HG03457 (cell line): ENCODE results near the gene STT3B.
"Not testable (repeated sequence)": the region's sequence is repeated elsewhere in the genome, so short reads cannot be mapped to it uniquely, and the experiment has no call there.

Experiments used
- ATAC-seq: cut with Tn5 transposase; IDR thresholded peaks from one replicate; pipeline ENCODE4 v1.9.1; 2021; ENCODE audit warnings: moderate number of reproducible peaks; ENCODE audit not compliant: unreplicated experiment

Gene STT3B

DNA sequence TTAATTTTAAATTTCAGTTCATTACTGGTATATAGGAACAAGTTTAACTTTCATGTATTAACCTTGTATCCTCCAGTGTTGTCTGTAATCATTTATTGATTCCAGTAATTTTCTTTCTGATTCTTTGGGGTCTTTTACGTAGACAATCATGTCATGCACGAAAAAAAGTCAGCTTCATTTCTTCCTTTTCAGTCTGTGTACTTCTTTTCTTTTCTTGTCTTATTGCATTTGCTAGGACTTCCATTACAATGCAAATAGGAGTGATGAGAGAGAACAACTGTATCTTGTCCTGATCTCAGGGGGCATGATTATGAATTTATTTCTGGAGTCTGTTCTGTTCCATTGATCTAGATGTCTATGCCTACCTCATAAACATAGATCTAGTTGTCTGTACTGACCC, 56.5 kb downstream of the STT3B start:
- ATAC-seq, result no peak

DNA sequence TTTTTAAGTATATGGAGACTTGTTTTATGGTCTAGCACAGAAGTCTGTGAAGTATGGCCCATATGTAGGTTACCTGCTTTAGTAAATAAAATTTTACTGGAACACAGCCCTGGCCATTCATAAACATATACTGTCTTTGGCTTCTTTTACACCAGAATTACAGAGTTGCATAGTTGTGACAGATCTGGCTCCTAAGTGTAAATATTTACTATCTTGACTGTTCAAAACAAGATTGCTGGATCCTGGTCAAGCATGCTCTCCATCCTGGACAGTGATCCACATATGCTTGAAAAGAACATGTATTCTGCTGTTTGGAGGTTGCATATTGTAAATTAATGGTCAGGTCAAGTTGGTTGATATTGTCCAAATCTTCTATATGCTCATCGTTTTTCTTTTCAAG, 57.9 kb downstream of the STT3B start:
- no peak for ATAC-seq

DNA sequence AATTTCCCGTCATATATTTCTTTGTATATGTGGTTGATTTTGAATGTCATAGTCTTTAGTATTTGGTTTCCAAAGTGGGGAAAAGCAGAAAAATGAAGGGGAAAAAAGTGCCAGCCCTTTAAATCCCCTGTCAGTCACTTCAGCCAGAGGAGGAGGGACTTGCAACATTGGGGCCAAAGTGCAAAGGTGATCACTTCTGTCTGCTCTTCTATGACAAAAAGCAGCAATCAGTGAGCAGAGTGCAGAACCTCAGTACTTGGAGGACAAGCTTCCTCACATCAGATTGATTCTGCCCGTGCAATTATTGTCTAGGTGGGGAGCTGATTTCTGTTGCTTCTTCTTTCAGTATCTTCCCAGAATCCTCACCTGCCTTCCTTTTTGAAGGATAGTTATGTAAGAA, 60.0 kb downstream of the STT3B start:
- ATAC-seq, result no peak

DNA sequence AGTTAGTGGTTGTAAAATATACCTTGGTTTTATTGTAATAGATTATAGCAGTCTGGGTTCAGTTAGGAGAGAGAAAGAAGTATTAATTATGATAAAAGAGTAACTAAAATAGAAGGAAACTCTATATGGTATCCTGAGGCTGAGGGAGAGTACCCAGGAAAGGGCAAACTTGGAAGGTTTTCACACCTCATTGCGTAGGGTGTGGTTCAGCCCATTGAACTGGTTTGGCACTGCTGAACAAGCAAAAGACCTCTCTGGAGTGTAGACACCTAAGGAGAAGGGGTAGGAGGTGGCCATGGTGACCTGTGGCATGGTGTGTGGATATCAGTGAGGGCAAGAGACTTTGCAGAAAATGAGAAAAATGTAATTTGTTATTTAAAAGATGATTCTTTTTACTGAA, 63.5 kb downstream of the STT3B start:
- ATAC-seq, result no peak

DNA sequence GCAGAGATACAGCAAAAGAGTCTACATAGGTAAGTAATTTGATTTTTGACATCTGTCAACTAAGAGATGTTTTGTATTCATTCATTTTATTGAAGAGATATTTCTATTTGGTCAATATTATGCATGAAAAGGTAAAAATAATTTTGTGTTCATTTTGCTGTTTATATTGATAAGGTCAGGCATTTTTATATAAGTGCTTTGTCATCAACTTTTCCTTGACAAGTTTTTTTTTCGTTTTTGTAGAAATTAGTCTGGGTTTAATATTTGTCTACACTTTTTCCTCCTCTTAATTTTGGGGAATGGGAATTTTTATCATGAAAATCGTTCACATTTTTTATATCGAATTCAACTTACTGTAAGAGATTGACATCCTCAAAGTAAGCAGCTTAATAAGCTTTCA, 67.7 kb downstream of the STT3B start:
- no peak for ATAC-seq

DNA sequence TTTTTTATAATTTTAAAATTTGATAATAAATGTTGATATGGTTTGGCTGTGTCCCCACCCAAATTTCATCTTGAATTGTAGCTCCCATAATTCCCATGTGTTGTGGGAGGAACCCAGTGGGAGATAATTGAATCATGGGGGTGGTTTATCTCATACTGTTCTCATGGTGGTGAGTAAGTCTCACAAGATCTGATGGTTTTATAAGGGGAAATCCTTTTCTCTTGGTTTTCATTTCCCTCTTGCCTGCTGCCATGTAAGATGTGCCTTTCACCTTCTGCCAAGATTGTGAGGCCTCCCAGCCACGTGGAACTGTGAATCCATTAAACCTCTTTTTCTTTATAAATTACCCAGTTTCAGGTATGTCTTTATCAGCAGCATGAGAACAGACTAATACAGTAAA, 72.6 kb downstream of the STT3B start:
- ATAC-seq, result not testable (repeated sequence)

DNA sequence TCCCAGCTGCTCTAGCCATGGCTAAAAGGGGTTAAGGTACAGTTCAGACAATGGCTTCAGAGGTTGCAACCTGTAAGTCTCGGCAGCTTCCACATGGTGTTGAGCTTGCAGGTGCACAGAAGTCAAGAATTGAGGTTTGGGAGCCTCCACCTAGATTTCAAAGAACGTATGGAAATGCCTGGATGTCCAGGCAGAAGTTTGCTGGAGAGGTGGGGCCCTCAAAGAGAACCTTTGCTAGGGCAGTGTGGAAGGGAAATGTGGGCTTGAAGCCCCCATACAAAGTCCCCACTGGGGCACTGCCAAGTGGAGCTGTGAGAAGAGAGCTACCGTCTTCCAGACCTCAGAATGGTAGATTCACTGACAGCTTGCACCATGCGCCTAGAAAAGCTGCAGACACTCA, 73.7 kb downstream of the STT3B start:
- no peak for ATAC-seq

DNA sequence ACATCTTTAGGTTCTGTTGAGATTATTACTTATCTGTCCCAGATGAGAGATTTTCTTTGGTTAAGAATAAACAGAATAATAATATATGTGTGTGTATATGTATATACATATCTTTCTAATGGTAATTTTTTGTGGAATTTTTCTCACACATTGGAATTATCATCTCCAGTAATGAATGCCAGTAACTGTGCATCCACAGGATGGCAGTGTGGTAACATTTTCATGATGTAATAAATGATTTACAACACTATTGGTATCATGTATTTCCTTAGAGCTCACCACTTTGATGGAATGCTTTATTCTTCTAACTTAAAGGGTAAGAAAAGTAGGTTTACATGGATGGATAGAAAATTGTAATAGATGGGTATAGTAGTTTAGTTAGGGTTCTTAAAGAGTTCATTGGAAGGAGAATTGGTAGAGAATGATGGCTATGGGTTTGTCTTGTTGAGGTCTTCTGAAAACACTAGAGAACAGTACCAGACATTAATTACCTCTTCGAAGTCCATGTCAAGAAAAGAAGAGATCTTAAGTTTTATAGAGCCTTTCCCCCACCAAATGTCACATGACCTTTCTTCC, 78.1 kb downstream of the STT3B start:
- no peak for ATAC-seq

DNA sequence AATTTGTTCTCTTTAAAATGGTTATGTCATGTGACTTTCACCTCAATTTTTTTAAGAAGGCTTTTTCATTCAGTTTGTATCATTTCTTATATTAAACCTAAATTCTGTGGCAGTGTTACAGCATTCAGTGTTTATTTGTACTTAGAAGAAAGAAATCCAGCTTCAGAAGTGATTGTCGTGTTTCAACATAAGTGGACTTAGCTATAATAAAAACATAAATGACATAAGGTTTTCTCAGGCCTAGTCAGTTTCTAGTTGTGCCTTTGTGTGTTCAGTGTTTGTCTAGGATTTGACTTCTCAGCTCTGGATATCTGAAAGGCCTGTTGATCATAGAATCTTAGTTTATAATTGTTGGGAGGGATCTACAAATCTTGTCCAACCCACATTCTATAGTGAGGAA, 80.5 kb downstream of the STT3B start:
- no peak for ATAC-seq

DNA sequence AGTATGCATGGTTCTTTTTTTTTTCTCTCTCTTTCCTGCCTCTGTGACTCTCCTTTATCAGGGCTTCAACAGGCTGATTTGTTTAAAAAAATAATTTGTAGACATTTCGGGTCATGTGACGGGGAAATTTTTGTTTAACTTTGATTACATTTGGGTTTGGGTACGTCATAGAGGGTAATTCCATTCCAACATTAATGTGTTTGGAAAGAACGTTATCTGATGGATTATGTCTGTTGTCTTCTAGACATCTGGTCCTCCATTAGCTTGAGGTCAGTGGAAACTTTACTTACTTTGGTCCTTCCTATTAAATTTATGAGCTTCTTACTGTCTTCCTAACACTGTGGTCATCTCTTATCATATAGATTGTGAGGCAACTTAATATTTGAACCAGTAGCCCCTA, 80.9 kb downstream of the STT3B start:
- ATAC-seq, result no peak

DNA sequence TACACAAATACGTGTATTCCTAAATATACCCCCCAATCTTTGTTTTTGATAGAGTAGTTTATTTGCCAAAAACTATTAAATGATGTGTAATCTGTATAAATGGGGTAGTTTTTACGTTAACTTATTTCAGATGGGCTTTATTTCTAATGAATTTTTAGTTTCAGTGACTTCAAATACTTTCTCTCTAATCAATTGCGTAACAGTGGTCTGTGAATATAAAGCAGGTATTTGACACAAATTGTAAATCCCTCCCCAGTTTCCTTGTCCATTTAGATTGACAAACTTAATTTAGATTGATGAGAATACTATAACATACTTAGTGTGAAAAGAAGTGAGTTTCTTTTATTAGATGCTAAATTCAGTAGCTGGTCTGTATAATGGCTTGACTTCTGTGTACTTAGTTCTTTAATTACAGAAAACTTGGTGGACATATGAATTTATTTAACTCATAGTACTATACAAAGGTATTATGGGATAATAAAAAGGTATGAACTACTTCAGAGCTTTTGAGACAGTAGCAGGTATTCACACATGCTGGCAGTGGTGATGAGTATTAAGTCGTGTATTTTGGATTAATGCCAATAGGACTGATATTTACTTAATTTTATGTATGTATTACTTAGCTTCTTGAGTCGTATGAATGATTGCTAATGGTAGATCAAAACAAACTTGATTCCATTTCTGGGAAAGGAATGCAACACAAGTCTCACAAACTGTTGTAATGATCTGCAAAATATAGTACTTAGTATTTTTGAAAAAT, 81.6 kb downstream of the STT3B start:
- no peak for ATAC-seq

DNA sequence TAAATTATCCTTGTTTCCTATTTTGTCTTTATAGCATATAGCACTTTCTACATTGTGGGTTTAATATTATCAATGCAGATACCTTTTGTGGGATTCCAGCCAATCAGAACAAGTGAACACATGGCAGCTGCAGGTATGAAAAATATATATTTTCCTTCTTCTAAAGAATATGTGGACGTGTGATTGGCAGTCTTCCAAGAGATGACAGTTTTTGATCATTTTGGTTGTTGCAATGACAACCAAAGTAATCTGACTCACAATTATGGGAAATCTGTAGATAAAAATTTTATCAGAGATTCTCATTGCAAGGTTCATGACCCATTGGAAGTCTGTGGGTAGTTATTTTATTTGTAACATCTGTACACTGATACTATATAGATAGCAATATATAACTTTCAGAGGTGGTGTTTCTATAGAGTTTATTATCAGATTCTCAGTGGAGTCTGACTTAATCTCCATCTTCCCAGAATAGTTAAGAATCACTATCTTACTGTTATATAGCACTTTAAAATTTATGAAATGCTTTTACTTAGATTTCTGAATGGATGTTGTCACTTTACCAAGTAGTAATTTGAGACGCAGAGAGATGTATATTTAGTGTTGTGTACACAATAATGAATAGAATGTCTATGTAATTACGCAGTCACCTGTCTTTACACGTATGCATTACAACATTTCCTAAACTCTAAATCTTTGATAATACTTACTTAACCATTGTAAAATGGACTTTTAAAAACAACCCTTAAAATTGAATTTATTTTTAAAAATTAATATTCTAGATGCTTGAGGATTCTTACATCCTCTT, 82.5 kb downstream of the STT3B start:
- ATAC-seq, result no peak

DNA sequence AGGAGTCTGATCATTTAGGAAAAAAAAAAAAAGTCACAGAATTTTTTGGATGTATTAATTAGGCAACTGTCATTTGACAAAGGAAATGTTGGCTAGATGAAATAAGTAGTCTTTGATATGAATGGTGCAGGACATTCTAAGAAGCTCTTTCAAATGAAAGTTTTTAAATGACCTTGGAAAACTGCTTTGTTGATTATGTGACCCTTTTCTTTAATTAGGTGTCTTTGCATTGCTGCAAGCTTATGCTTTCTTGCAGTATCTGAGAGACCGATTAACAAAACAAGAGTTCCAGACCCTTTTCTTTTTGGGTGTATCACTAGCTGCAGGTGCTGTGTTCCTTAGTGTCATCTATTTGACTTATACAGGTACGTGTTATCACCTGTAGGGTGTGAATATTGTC, 84.0 kb downstream of the STT3B start:
- no peak for ATAC-seq

DNA sequence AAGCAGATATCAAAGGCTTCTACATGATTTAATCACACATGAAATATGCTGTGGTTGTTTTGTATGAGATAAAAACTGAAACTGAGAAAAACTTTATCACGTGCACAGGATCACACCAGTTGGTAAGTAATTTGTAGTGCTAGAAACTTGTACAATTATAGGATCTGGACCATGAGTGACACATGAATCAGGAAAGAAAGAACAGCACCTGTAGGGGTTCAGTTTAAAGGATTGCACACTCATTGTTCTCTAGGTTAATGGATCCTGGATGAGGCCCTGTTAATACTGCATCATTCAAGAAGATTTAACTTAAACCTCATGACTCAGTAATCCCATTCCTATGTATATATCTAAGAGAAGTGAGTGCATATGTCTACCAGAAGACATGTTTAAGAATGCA, 87.9 kb downstream of the STT3B start:
- ATAC-seq, result no peak

DNA sequence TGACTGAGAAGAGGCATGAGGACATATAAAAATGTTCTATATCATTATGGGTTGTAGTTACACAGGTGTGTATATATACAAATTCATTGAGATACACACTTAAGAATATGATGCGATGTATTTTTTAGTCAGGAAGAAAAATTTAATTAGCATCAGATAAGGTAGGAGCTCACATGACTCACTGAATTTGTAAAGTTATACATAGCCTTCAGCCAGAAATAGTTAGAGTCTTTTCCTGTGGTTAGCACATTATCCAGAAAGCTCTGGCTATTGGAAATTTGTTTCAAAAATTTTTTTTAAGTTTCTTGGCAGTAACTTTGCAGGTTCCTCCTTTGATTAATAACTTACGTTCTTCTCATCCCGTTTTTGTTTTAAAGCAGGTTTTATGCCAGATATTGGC, 88.6 kb downstream of the STT3B start:
- no peak for ATAC-seq

DNA sequence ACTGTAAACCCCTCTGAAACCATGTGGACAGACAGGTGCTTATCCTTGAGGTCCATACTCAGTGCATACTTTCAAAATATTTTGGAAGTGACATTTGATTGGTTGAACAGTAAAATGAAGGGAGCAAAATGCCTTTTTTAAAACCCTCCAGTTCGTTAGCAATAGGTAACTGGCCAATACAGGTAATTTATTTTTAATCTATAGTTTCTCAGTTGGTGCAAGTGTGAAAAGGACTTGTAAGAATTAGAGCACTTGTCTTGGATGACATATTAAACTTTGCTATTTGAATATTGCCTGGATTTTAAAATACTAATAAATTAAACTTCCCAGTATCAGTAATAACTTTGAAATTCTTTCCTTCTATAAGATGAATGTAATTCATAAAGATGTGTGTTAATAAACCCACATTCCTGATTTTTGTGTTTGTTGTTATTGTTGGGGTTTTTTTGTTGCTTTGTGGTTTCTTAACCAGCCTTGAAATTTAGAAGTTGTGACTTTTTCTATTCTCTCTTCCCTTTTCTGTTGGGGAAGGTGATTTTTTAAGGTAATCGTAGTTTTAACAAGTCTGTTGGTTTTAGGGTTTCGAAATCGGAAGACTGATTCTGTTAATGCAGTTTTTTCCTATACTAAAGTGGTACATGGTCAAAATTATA, 90.0 kb downstream of the STT3B start:
- ATAC-seq, result no peak

DNA sequence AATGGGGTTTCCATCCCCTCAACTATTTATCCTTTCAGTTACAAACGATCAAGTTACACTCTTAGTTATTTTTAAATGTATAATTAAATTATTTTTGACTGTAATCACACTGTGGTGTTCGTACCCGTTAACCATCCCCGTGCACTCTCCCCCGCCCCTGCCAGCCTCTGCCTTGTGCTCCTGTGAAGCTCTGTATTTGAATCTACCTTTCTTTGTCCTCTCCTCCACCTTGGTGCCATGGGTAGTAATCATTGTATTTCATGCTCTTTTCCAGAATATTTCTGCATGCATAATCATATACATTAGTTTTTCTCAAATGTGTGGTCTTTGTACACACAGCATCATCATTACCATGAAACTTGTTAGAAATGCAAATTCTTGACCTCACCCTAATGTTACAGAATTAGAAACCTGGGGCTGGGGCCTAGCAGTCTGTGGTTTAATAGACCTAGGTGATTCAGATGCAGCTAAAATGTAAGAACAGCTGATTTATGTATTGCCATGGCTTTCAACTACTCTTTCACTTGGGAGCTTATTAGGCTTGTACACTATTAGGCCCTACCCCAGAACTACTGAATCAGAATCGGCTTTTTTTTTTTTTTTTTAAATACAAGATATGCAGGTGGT, 91.5 kb downstream of the STT3B start:
- no peak for ATAC-seq

DNA sequence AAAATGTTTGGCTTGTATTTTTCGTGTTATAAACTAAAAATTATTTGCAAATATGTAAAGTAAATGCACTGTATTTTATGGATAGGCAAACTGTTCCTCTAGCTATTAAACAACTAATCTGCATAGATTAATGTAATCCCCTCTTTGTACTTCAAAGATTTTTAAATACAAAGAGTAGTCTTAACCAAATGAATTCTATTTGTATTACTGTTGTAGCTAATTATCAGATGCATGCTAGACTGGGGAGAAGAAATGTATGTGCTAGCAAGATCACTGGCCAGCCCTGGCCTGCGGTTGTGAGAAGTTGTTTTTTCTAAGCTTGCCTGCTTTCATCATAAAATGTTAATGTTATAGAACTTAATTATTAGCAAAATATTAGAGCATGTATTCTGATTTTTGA, 92.6 kb downstream of the STT3B start:
- no peak for ATAC-seq

DNA sequence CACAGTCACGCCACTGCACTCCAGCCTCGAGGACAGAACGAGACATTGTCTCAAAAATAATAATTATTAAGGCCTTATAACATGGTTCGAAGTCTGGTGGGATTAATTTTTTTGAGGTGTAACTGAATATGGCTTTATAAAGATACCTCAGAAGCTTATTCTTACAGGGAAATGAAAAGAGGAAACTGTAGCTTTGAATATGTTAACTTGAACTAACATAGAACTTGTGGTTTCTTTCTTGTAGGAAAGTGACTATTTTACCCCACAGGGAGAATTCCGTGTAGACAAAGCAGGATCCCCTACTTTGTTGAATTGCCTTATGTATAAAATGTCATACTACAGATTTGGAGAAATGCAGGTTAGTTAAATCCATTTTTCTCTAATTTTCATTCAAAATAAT, 96.3 kb downstream of the STT3B start:
- ATAC-seq, result no peak

DNA sequence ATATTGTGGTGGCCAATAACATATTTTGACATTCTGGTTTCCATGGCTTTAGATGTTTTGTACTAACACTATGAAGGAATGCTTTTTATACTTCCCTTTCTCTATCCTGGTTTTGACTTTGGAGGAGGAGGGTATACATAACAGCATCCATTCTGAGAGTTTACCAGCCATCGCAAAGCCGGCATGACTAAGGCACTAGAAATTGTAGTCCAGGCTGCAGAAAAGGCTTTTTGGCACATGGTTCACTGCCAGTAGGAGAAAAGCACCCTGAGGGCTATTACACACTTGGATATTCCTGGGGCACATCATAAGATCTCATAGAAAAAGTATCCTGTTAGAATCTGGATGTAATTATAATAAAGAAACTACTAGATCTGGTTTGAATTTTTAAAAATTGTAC, 101.8 kb downstream of the STT3B start:
- no peak for ATAC-seq

DNA sequence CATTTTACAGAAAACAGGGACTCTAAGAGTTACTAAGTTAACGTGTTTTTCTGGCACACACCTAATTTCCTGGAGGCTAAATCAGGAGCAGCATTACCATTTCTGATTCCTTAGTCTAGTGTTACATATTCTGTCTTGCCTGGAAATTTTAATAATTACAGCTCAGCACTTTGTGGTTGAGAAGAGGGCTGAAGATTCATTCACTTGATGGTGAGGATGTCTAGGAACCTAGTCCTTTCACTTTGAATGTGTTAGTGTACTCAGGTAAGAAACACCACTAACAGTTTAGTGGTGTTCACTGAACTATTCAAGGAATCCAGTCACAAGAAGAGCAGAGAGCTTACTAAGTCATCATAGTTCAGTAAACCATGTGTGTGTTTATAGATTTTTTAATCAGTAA, 102.8 kb downstream of the STT3B start:
- no peak for ATAC-seq
